Fibroblast of skin of left biceps (primary cell): ENCODE measurements around the gene NCAPH2.
"Not testable (repeated sequence)": the region's sequence is repeated elsewhere in the genome, so short reads cannot be mapped to it uniquely, and the experiment has no call there.

ENCODE experiments used
- DNase-seq, 2 experiments: peaks; one replicate each; pipeline ENCODE4 v3.0.0-alpha.2; 2013; ENCODE audit warnings: low read depth in 2 of 2

The NCAPH2 gene

DNA sequence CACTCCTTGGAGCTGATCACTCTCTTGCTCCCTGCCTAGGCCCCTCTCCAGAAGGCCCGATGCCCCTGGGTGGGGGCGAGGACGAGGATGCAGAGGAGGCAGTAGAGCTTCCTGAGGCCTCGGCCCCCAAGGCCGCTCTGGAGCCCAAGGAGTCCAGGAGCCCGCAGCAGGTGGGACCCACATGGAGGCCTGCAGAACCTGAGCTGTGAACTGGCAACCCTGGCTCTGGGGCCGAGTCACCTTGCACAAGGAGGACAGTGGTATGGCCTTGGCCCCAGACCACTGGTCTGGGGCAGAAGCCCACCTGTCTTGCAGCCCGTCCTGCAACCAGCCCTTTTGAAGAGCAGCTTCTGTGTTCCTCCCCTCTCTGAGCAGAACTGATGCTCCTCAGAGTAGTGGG is 11.1 kb downstream of the NCAPH2 start:
- no peak for DNase-seq

GRCh38 chr22:50520184-50520583 is 12.2 kb downstream of the NCAPH2 start:
- not testable (repeated sequence) for DNase-seq

DNA sequence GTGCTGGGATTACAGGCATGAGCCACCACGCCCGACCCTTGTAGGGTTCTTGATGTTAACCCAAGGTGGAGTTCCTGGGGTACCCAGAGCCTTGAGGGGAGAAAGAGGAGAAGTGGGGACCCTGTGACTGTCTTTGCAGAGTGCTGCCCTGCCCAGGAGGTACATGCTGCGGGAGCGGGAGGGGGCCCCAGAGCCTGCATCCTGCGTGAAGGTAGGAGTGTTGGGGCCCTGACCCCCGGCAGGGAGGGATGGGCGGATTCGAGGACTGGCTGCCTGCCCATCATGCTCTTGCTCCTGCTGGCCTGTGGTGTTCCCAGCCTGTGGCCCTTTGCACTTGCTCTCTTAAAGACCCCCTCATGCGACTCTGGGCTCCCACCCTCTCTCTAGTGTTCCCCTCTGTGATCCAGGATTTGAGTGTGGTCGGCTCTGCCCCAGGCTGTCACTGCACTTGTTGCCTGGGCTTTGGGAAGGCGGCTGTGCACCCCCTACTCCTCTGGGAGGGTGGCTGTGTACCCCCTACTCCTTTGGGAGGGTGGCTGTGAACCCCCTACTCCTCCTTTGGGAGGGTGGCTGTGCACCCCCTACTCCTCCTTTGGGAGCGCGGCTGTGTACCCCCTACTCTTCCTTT is 12.9 kb downstream of the NCAPH2 start:
- DNase-seq, result no peak

DNA sequence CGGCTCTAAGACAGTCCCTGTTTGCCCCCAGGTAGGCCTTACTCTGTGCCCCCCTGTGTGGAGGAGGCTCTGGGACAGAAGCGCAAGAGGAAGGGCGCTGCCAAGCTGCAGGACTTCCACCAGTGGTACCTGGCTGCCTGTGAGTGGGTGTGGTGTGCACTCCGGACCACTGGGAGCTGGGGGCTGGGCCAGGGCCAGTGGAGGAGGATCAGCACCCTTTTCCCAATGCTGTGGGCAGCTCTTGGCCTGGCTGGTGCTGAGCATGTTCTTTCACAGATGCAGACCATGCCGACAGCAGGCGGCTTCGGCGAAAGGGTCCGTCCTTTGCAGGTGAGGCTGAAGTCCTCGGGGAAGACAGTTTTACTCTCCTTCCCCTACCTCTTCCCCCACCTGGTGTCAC is 13.7 kb downstream of the NCAPH2 start:
- no peak for DNase-seq

- DNase-seq, result no peak
Measured at GRCh38 chr22:50522208-50522805, 14.3 kb downstream of the NCAPH2 start.

DNA sequence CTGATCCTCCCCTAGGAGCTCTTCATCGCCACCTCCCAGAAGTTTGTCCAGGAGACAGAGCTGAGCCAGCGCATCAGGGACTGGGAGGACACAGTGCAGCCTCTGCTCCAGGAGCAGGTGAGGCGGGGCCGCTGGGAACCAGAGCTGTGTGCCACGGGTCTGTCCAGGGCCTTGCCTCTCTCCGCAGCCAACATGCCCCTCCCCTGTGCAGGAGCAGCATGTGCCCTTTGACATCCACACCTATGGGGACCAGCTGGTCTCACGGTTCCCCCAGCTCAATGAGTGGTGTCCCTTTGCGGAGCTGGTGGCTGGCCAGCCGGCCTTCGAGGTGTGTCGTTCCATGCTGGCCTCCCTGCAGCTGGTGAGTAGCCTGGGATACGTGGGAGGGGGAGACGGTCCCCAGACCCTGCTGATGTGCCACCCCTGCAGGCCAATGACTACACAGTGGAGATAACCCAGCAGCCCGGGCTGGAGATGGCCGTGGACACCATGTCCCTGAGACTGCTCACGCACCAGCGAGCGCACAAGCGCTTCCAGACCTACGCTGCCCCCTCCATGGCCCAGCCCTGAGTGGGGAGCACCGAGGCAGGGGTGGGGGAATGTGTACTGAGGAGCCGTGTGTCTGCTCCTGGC is 14.9 kb downstream of the NCAPH2 start:
- DNase-seq, result no peak

GRCh38 chr22:50523458-50523805 is 15.4 kb downstream of the NCAPH2 start:
- no peak for DNase-seq

- no peak for DNase-seq
Measured at GRCh38 chr22:50523806-50524675, 16.0 kb downstream of the NCAPH2 start.

GRCh38 chr22:50524676-50525103 is 16.7 kb downstream of the NCAPH2 start:
- DNase-seq, result no peak

- peak; percentile 92 to 94 for DNase-seq
Measured at GRCh38 chr22:50525104-50525857, 17.3 kb downstream of the NCAPH2 start, which contains the start of gene SCO2. SCO2 (minus strand) TSS chr22:50525598; CDS start chr22:50524411, 1,187 bp downstream.

- DNase-seq, result no peak
Measured at GRCh38 chr22:50525858-50526107, 17.8 kb downstream of the NCAPH2 start.

DNA sequence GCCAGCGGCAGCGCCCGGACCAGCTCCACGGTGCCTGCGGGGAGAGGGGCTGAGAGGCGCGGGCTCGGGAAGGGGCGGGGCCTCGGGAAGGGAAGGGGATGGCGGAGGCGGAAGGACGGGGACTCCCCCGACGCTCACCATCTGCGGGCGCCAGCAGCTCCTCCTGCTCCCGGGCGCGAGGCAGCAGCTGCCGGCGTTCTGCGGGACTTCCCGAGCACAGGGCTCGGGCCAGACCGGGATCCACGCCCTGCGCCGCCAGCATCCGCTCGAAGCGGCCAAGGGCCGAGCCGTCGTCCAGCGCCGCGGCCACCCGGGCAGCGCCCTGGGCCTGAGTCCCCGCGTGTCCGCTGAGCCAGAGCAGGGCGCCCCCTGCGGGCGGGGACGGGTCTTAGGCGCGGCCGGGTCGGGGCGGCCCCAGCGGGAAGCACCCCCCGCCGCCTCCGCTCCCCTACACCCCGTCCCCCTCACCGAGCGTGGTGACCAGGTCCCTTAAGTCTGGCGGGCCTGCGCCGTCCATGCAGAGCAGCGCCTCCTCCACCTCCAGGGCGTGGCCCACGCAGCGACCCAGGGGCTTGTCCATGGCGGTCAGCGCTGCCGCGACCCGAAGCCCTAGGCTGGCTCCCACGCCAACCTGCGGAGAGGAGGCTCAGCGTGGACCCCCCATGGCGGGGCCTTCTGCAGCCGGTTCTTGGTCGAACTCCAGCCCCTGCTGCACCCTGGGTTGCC is 18.2 kb downstream of the NCAPH2 start:
- peak; percentile 38 to 49 for DNase-seq

DNA sequence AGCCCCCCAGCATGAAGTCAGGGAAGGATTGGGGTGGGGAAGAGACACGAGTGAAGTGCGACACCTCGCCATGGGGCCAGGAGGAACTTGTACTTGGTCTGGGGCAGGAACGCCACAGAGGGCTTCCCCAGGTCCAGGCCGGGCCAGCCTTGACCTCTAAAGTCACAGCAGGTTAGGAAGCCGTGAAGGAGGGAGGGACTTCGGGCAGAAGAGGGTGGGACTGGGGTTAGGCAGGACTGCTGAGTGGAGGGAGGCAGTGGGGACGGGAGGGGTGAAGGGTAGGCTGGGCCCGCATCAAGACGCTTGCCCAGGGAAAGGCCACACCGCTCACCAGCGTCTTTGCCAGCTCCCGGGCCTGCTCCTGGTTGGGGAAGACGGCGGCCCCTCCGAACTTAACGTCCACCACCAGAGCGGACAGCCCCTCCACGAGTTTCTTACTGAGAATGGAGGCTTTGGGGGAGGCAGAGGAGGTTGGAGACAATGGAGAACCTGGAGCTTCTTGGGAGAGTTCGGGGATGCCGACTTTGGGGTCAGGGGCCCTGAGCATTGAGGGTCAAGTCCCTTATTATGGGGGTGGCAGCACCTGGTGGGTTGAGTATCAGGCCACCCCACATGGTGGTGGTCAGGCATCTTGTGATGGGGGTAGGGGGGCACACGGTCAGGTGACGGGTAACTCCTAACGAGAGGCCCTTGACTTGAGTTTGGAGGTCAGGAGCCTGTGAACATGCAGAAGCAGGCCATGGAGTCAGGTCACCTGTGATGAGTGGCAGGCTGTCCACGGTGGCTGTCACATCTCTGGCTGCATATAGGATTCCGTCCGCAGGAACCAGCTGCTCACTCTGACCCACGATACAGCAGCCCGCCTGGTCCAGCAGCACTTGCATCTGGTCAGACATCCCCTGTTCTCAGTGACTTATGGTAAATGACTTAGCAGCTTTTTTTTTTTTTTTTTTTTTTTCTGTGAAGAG is 19.1 kb downstream of the NCAPH2 start:
- DNase-seq, result no peak

GRCh38 chr22:50527921-50528681 is 20.1 kb downstream of the NCAPH2 start:
- no peak for DNase-seq

- DNase-seq, result no peak
Measured at GRCh38 chr22:50528682-50529415, 20.8 kb downstream of the NCAPH2 start.

DNA sequence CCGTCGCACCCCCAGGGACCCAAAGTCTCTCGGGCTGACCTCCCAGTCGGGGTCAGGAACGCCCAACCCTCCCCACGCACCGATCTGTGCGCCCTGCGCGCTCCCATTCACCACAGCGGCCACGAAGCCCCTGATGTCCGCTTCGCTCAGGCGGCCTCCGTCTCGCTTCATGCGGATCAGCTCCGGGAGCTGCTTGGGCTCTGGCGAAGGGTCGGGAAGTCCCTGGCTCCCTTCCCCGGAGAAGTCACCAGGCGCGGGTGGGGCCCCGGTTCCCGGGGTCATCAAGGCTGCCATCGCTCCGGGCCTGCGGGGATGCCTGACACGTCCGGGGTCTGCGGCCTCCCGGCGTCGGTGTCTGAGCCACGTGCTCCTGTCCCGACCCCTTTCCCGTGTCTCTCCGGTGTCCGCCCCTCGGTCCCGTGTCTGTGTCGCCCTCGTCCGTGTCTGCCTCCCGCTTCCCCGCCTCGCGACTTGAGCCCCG is 21.4 kb downstream of the NCAPH2 start:
- DNase-seq, result no peak

DNA sequence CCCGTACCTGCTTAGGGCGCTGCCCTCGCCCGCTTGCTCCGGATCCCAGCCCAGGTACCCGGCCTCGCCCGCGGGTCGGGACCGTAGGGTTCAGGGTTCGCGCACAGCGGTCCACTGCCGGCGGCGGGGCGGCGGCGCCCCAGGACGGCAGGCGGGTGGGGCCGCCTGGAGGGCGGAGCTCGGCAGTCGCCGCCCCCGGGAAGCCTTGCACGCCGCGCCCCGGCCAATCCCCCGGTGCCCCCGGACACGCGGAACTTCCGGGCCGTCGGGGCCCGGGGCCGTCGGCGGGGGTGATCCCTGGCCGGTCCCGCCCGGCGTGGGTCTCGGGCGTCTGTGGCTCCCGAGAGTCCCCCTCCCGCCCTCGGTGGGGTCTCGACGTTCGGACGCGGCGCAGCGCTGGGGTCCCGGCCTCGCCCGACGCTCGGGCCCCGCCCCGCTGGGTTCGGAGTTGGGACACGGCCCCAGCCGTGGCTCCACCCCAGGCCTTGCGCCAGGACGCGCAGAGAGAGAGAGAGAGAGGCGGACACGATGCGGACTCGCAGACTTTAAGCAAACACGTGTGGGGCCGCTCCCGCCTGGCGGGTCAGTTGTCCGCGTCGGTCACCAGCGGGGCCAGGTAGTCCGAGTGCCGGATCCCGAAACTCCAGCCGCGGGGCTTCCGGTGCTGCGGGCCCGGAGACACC is 22.0 kb downstream of the NCAPH2 start, which contains the start of gene TYMP:
Gene TYMP, minus strand, starts transcription at position 116 of the 683 bp plus-strand sequence. CDS start 303 bp downstream, outside the sequence.
- DNase-seq, result no peak

DNA sequence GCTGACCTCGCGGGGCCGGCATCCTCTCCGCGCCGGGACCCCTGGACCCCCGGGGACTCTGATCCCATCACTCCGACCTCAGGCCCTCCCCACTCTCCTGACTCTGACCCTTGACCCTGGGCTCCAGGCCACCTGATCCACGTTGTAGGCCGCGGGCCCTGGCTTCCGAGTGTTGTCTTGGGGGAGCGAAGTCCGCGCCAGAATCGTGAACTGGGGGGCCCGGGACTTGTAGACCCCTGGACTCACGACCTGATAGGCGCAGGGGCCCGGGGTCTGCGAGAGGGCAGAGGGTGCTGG is 22.5 kb downstream of the NCAPH2 start:
- no peak for DNase-seq
